Astrocyte (in vitro differentiated cells and primary cell): Measurements from ENCODE around the gene LMF1. TPM values are rescaled to one million over a fixed set of nuclear protein-coding genes. Genes with fewer than 3 reads are reported as not detected.

Experiments used
- DNase-seq: peaks from one replicate; pipeline ENCODE4 v3.0.0-alpha.2; 2010; ENCODE audit warnings: low read depth
- FAIRE-seq: peaks from 2 replicates; lab custom pipeline; 2011; peaks lifted over from hg19 to GRCh38; lab: Jason Lieb, UNC
- H2AFZ ChIP-seq: 2 replicates; pipeline ENCODE4 v1.6.0; 2012; ENCODE audit warnings: low read depth, low read length, inconsistent platforms
- H3K27ac ChIP-seq: 2 replicates; pipeline ENCODE4 v1.5.1; 2011; ENCODE audit warnings: low read depth, low read length, inconsistent platforms
- H3K27me3 ChIP-seq: 2 replicates; pipeline ENCODE4 v1.6.0; 2011; ENCODE audit warnings: low read length, inconsistent platforms; ENCODE audit not compliant: insufficient read depth
- H3K36me3 ChIP-seq: 2 replicates; pipeline ENCODE4 v1.5.1; 2011; ENCODE audit warnings: low read length, inconsistent platforms; ENCODE audit not compliant: insufficient read depth
- H3K4me1 ChIP-seq: 2 replicates; pipeline ENCODE4 v1.5.1; 2011; ENCODE audit warnings: low read length, inconsistent platforms; ENCODE audit not compliant: insufficient read depth
- H3K4me2 ChIP-seq: 2 replicates; pipeline ENCODE4 v1.6.0; 2012; ENCODE audit warnings: low read length, inconsistent platforms
- H3K4me3 ChIP-seq: 2 replicates; pipeline ENCODE4 v1.5.1; 2011; ENCODE audit warnings: low read depth, mild to moderate bottlenecking, low read length, inconsistent platforms; ENCODE audit not compliant: insufficient read depth
- H3K79me2 ChIP-seq: 2 replicates; pipeline ENCODE4 v1.6.0; 2012; ENCODE audit warnings: mild to moderate bottlenecking, low read length, inconsistent platforms; ENCODE audit not compliant: insufficient read depth
- H3K9ac ChIP-seq: 2 replicates; pipeline ENCODE4 v1.6.0; 2012; ENCODE audit warnings: mild to moderate bottlenecking, low read length, inconsistent platforms
- H3K9me3 ChIP-seq: 2 replicates; pipeline ENCODE4 v1.5.1; 2012; ENCODE audit warnings: low read depth, mild to moderate bottlenecking, low read length, inconsistent platforms; ENCODE audit not compliant: insufficient read depth
- H4K20me1 ChIP-seq: 2 replicates; pipeline ENCODE4 v1.6.0; 2012; ENCODE audit warnings: low read length, inconsistent platforms; ENCODE audit not compliant: insufficient read depth
- H3K27ac Mint-ChIP-seq: one replicate; pipeline ENCODE4 v1.8.0; 2021; ENCODE audit warnings: mild to moderate bottlenecking, mixed read lengths; ENCODE audit not compliant: unreplicated experiment
- H3K27me3 Mint-ChIP-seq: one replicate; pipeline ENCODE4 v1.8.0; 2021; ENCODE audit warnings: low read depth, mixed read lengths; ENCODE audit not compliant: unreplicated experiment
- H3K36me3 Mint-ChIP-seq: one replicate; pipeline ENCODE4 v1.8.0; 2021; ENCODE audit warnings: low read depth, mixed read lengths; ENCODE audit not compliant: unreplicated experiment
- H3K4me1 Mint-ChIP-seq: one replicate; pipeline ENCODE4 v1.8.0; 2021; ENCODE audit warnings: low read depth, mixed read lengths; ENCODE audit not compliant: unreplicated experiment
- H3K4me3 Mint-ChIP-seq: one replicate; pipeline ENCODE4 v1.8.0; 2021; ENCODE audit warnings: mild to moderate bottlenecking, moderate library complexity, mixed read lengths; ENCODE audit not compliant: unreplicated experiment
- H3K9me3 Mint-ChIP-seq: one replicate; pipeline ENCODE4 v1.8.0; 2021; ENCODE audit warnings: mild to moderate bottlenecking, mixed read lengths; ENCODE audit not compliant: unreplicated experiment
- CTCF ChIP-seq: IDR thresholded peaks from 2 replicates; pipeline ENCODE4 v1.5.1; 2011; ENCODE audit warnings: low read depth, mild to moderate bottlenecking, inconsistent platforms, low read length, moderate library complexity; ENCODE audit not compliant: insufficient read depth
- EZH2 ChIP-seq: IDR thresholded peaks from 2 replicates; pipeline ENCODE4 v1.6.1; 2012; ENCODE audit warnings: mild to moderate bottlenecking, low read length, inconsistent platforms; ENCODE audit not compliant: insufficient read depth
- total RNA-seq: library from RNA; stranded (reverse); gene quantifications from 2 replicates; pipeline ENCODE4 v1.2.1, GENCODE V29; 2021

Gene LMF1
- total RNA-seq, 1 donor from 2014 or later = 12.6 TPM

GRCh38 chr16:878072-878784 lies 92.6 kb downstream of the LMF1 start:
- Histone ChIP-seq H3K27ac (no peak overlapping the region), H3K36me3 (no peaks in the 10 kb centered on the region), H3K4me1 (no peaks in the 10 kb centered on the region), H3K4me2 (no peak overlapping the region), H3K9me3 (no peaks in the 10 kb centered on the region), H3K27me3 (no peaks in the 10 kb centered on the region), H3K79me2 (no peaks in the 10 kb centered on the region), H4K20me1 (no peaks in the 10 kb centered on the region), H3K4me3 (no peak overlapping the region), H2AFZ (no peak overlapping the region), H3K9ac (no peak overlapping the region)
- Mint-ChIP-seq H3K4me3 (no peak overlapping the region), H3K4me1 (no peaks in the 10 kb centered on the region), H3K27me3 (peaks cover 20% of the 10 kb centered on the region), H3K27ac (no peak overlapping the region), H3K9me3 (peaks cover 4% of the 10 kb centered on the region), H3K36me3 (peaks cover 8% of the 10 kb centered on the region)
- TF ChIP-seq EZH2 (no peak), CTCF (no peak)
- DNase-seq (peak; percentile 57), FAIRE-seq (no peak)

- no peak overlapping the region for H3K27ac Mint-ChIP-seq
- FAIRE-seq = no peak
These were observed 93.3 kb downstream of the LMF1 start for GRCh38 chr16:877242-878071.

More at GRCh38 chr16:877242-878071, 93.3 kb downstream of the LMF1 start:
- no peaks in the 10 kb centered on the region for H3K36me3 ChIP-seq
- no peak for DNase-seq
- H4K20me1 ChIP-seq = no peaks in the 10 kb centered on the region
- no peaks in the 10 kb centered on the region for H3K27me3 ChIP-seq
- H3K27me3 Mint-ChIP-seq = peaks cover 20% of the 10 kb centered on the region
- H3K4me1 ChIP-seq = no peaks in the 10 kb centered on the region
- H3K36me3 Mint-ChIP-seq = peaks cover 8% of the 10 kb centered on the region
- H3K4me3 ChIP-seq = no peak overlapping the region
- H3K27ac ChIP-seq = no peak overlapping the region
- peaks cover 3% of the 10 kb centered on the region for H3K9me3 Mint-ChIP-seq
- no peaks in the 10 kb centered on the region for H3K79me2 ChIP-seq
- H3K4me3 Mint-ChIP-seq = no peak overlapping the region
- no peaks in the 10 kb centered on the region for H3K4me1 Mint-ChIP-seq
- H3K9ac ChIP-seq = no peak overlapping the region
- H3K4me2 ChIP-seq = no peak overlapping the region
- no peak for TF ChIP-seq CTCF
- no peak for TF ChIP-seq EZH2
- no peak overlapping the region for H2AFZ ChIP-seq
- no peaks in the 10 kb centered on the region for H3K9me3 ChIP-seq
